Measurements from ENCODE around the gene WEE2. TPM values are rescaled to one million over a fixed set of nuclear protein-coding genes. Genes with fewer than 3 reads are reported as not detected.

Gene WEE2
- total and polyA plus RNA-seq, 12 donors = 0.03 to 0.09 (median 0.06) TPM; not detected in 9

DNA sequence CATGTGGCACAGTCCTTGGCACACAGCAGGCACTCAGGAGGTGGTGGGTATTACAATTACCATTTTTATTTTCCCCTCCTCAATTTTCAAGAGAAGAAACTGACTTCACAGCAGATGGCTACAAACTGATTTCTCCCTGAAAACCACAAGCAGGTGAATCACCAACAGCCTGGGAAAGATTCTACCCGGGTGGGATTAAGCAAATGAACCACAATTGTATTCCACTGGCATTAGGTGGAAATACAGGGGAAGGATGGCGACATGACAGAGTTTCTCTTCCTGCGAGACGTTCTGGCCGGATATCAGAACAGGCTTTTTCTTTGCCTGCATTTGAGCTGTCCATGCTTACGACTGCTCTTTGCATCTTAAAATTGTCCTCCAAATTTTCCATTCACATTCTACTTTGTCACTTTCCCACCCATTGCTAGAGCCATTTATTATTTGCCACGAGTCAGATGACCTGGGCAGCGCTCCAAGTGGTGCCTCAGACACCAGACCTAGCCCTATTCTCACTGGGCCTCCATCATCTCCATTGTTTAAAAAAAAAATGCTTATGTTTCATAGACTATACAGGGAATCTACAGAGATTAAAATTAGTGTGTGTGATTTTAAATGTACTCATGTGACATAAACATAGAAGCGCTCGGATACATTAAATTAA, 10.8 kb upstream of the WEE2 start:
- Histone ChIP-seq H3K36me3 (replicated peaks in 1 of 2) (no peaks in the 10 kb centered on the region), H3K4me1 (replicated peaks in 1 of 2) (peaks cover 3 to 14% of the 10 kb centered on the region in 2 donors), H3K27me3 (no peaks in the 10 kb centered on the region), H3K4me3 (no peak overlapping the region), H3K9me3 (replicated peaks in 1 of 3) (no peaks in the 10 kb centered on the region), H3K27ac (no peak overlapping the region)
- intact Hi-C loops (cut with DNase I) = no loop called here
- WGBS, 4 donors = 67 to 80% (median 73%) methylated on average over 10 of the region's 10 CpGs
- TF ChIP-seq POLR2A (IDR thresholded peaks at IDR 0.05) = no peak
- peak in 5 of 7 donors; percentile 33 to 62 (median 52) for DNase-seq

DNA sequence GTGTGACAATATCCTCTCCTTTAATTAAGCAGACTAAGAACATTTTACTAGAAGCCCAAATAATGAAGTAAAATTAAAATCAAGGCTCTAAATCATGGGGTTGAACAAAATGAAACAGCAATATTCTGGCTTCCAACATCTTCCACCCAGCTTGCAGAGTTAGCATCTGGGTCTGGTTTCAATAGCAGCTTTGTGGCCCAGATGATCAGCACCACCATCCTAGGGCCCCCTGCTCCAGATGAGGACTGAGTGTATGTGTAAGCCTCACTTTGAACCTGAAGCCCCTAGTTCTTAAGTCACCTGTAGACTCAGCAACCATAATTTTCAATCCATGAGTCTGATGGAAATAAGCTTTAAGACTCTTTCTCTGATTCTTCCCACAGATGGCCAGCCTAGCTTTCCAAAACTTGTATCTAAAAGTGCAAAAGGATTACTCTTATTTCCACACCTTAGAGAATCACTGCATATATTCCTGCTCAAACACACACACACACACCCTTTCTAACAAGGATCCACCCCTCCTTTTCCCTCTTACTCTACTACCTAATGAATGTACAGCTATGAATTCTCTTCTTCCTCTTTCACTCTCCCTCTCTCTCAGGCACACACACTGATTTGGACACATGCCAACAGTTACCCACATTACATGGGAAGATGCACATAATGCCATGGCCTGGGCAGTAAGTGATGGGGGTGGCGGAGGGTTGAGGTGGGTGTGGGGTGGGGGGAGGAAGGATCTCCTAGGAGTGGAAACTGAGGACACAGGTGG, 9.7 kb upstream of the WEE2 start:
- H3K4me1 ChIP-seq (replicated peaks in 1 of 2) = peaks cover 3 to 23% of the 10 kb centered on the region in 2 donors

DNA sequence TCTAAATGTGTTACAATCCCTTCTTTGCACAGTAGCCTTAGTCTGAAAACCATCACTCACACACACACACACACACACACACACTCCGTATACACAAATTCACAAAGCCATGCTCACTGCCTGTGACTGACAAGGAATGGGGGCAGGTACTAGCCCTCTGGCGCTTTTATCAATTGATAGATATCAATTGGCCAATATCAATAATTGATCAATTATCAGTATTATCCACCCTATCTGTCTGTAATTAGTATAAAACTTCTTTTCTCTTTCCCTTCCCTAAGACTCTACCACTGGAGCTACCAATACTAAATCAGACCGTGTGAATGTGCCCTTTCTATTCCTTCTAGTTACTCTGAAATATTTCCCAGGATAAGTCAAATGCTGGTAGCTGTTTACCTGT, 8.3 kb upstream of the WEE2 start:
- no peak for DNase-seq
- no peak overlapping the region for H3K4me3 ChIP-seq
- TF ChIP-seq POLR2A (IDR thresholded peaks at IDR 0.05) = no peak
- no peak for TF ChIP-seq CTCF (IDR thresholded peaks at IDR 0.05)
- WGBS, 4 donors = 63 to 81% (median 75%) methylated on average over 3 of the region's 3 CpGs
- H3K27me3 ChIP-seq = no peaks in the 10 kb centered on the region
- H3K4me1 ChIP-seq (replicated peaks in 1 of 2) = peaks cover 3 to 23% of the 10 kb centered on the region in 2 donors
- no peaks in the 10 kb centered on the region for H3K9me3 ChIP-seq (replicated peaks in 1 of 3)
- no peaks in the 10 kb centered on the region for H3K36me3 ChIP-seq (replicated peaks in 1 of 2)
- H3K27ac ChIP-seq = no peak overlapping the region
- intact Hi-C loops (cut with DNase I) = no loop called here

More for the DNA sequence above, 9.7 kb upstream of the WEE2 start:
- intact Hi-C loops (cut with DNase I) = no loop called here
- no peak for TF ChIP-seq POLR2A (IDR thresholded peaks at IDR 0.05)
- no peak for TF ChIP-seq CTCF (IDR thresholded peaks at IDR 0.05)
- DNase-seq = no peak
- Histone ChIP-seq H3K27ac (no peak overlapping the region), H3K36me3 (replicated peaks in 1 of 2) (no peaks in the 10 kb centered on the region), H3K4me3 (no peak overlapping the region), H3K27me3 (no peaks in the 10 kb centered on the region), H3K9me3 (replicated peaks in 1 of 3) (no peaks in the 10 kb centered on the region)
- 79 to 94% (median 88%) methylated on average over 1 of the region's 1 CpG for WGBS, 4 donors

DNA sequence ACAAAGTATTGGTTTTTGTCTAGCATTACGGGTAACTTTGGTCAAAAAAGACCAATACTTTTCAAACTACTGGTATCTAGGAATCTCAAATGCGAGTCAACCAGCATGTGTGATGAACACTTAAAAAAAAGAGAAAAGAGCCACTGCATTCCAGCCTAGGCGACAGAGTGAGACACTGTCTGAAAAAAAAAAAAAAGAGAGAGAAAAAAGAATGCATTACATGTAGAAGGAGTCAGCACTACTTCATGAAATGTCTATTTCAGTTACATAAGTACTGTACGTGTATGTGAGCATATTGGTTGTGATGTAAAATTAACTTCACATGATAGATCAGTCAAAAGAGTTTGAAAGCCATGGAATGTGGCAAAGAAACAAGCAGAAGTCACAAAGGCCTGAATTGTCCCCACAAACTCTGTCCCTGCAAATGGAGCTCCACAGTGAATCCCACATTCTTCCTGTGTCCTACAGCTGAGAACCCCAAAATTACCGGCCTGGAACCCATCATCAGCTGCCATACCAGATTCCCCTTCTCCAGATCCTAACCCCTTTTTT, 7.8 kb upstream of the WEE2 start:
- H3K4me3 ChIP-seq = peak overlapping the region in 1 of 4 donors; percentile 67
- DNase-seq = no peak
- TF ChIP-seq POLR2A (IDR thresholded peaks at IDR 0.05) (no peak), CTCF (IDR thresholded peaks at IDR 0.05) (no peak)

More for the DNA sequence above, 7.8 kb upstream of the WEE2 start:
- 64 to 68% (median 65%) methylated on average over 5 of the region's 5 CpGs for WGBS, 4 donors
- no peaks in the 10 kb centered on the region for H3K36me3 ChIP-seq (replicated peaks in 1 of 2)
- no peaks in the 10 kb centered on the region for H3K27me3 ChIP-seq
- intact Hi-C loops (cut with DNase I) = no loop called here
- peaks cover 3 to 23% of the 10 kb centered on the region in 2 donors for H3K4me1 ChIP-seq (replicated peaks in 1 of 2)
- H3K27ac ChIP-seq = peak overlapping the region in 2 of 5 donors; percentile 66 to 83
- no peaks in the 10 kb centered on the region for H3K9me3 ChIP-seq (replicated peaks in 1 of 3)
